Jurkat, Clone E6-1 (cell line): ENCODE results near the gene NNAT.

ENCODE experiments used
- DNase-seq: peaks from one replicate; pipeline ENCODE4 v3.0.0-alpha.2; 2011; ENCODE audit warnings: low read depth, low spot score
- H3K4me3 ChIP-seq: 2 replicates; pipeline ENCODE4 v1.5.1; 2011; ENCODE audit warnings: mild to moderate bottlenecking, low read length, control low read depth, moderate library complexity

The NNAT gene

GRCh38 chr20:37520419-37520955 is 563 bp upstream of the NNAT start:
- H3K4me3 ChIP-seq, result no peak overlapping the region
- DNase-seq, result no peak

- no peak for DNase-seq
- no peak overlapping the region for H3K4me3 ChIP-seq
These were observed 1.4 kb downstream of the NNAT start for GRCh38 chr20:37522260-37523011.

- DNase-seq, result no peak
These were observed 2.0 kb downstream of the NNAT start for GRCh38 chr20:37523012-37523391.

DNA sequence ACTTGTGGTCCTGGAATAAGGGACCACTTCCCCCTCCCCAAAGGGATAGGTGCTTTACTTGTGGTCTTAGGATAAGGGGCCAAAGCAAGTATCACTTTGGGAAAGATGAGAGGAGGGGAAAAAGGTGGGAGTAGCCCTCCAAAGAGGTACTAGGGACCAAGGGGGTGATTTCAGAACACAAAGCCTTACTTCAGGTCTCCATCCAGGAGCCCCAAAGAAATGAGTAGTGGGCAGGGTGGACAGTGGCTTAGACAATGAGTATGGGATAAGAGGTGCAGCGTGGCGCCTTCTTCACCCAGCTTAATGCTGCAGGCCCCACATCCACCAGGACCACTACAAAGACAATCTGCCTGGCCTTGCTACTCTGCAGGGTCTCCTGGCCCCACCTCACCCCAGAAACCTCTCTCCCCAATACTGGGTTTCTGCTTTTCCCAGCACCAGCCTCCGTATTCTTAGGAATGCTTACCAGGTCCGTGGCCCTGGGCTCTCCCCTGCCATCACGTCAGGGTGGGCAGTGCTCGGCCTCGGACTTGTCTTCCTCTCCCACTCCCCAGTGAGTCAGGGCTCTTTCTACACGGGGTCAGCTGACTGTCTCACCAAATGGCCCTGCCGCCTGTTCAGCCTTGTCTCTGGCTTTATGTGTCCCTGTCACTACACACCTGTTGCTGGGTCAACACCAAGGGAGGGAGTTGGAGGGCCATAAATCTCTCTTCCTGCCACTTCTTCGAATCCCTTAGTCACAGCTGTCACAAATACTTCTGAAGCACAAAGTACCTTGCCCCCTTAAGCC is 3.1 kb downstream of the NNAT start:
- no peak for DNase-seq
- H3K4me3 ChIP-seq, result no peak overlapping the region

More at GRCh38 chr20:37523012-37523391, 2.0 kb downstream of the NNAT start:
- H3K4me3 ChIP-seq, result no peak overlapping the region

GRCh38 chr20:37524859-37525708 is 4.0 kb downstream of the NNAT start:
- no peak for DNase-seq
- H3K4me3 ChIP-seq, result no peak overlapping the region

GRCh38 chr20:37525810-37526209 is 4.8 kb downstream of the NNAT start:
- H3K4me3 ChIP-seq, result no peak overlapping the region
- no peak for DNase-seq

GRCh38 chr20:37526238-37526838 is 5.3 kb downstream of the NNAT start:
- no peak for DNase-seq
- H3K4me3 ChIP-seq, result peak overlapping the region; percentile 92

GRCh38 chr20:37526839-37527637 is 6.0 kb downstream of the NNAT start:
- DNase-seq, result no peak
- H3K4me3 ChIP-seq, result peak overlapping the region; percentile 92

- H3K4me3 ChIP-seq, result peak within 1 kb of the TSS; percentile 92
- peak; percentile 80 for DNase-seq
These were observed 6.8 kb downstream of the NNAT start, which contains the start of gene BLCAP for GRCh38 chr20:37527638-37528445. Gene BLCAP, minus strand, starts transcription at chr20:37527876. Its CDS starts 8,702 bp downstream, at chr20:37519174.

DNA sequence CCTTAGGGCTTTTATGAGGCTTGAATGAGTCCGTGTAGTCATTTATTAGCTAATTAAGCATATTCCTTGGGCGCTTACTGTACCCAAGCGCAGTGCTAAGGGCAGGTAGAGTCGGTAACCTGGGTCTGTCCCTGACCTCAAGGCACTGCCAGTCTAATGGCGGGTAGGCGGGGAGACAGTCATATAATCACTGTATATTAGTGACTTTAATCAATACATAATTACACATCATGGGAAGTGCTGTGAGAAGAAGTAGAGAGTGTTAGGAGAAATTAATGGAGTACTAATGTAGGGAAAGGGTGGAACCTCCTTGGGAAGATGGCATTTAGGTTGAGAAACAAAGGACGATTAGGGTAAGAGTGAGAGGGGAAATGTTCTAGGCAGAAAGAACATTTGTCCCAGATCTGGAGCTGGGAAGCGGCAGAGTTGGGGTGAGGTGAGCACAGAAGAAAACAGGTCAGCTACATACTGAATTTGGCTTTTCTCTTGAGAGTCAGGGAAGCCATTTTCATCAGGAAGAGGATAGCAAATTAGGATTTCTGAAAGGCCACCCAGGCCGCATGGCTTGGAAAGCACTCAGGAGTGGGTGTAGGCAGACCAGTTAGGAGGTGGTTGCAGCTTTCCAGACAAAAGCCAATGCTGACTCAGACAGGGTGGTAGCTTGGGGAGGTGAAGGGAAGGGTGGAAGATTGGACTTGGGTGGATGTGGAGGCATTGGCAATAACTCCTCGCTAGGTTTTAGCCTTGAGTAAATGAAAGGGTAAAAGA is 7.6 kb downstream of the NNAT start:
- peak overlapping the region; percentile 92 for H3K4me3 ChIP-seq
- DNase-seq, result no peak

DNA sequence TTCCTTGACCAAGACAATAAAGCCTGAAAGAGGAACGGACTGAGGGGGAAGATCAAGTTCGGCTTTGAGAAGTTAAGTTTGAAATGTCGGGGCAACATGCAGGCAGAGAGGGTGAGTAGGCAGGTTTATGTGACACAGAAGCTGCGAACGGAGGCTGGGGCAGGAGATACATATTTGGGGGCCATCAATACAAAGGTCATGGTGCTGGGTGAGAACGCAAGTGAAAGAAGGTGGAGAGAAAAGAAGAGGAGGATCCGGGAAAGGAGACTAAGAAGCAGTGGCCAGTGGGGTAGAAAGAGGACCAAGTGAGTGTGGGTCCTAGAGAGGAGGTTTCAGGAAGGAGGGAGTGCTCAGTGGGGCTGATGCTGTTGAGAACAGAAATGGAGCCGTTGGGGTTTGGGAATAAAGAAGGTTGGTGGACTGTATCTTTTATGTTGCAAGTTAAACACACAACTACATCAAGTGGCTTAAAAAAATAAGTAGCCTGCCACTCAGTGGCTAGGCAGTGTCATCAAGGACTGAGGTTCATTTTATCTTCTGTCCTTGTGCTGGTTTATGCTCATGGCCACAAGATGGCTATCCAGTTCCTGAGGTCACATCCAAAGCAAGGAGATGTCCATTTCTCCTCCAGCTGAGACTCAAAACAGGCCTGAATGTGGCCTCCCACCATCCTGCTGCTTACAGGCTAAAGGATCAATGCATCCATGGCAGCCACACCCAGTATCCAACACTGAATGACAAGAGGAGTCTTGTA is 8.3 kb downstream of the NNAT start:
- H3K4me3 ChIP-seq, result no peak overlapping the region
- no peak for DNase-seq

GRCh38 chr20:37529968-37530600 is 9.0 kb downstream of the NNAT start:
- no peak overlapping the region for H3K4me3 ChIP-seq
- DNase-seq, result no peak

- no peak overlapping the region for H3K4me3 ChIP-seq
- DNase-seq, result no peak
These were observed 9.6 kb downstream of the NNAT start for GRCh38 chr20:37530696-37531095.

DNA sequence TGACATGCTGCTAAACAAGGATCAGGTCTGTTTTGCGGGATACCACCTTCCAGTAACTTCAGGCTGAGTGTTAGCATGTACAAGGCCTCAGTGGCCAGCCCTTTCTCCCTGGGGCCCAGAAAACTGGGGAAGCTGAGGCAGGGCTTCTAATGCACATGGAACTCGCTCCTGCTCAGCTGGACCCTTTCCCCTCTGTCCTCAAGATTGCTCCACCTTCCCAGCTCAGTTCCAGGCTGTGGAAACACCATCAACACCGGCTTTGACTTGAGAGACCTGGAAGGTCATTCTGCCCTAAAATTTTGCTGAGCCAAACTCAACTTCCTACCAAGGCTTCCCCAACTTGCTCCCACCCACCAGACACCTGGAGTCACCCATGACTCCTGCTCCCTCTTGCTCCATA is 10.8 kb downstream of the NNAT start:
- no peak for DNase-seq
- no peak overlapping the region for H3K4me3 ChIP-seq

- H3K4me3 ChIP-seq, result no peak overlapping the region
- DNase-seq, result no peak
These were observed 12.2 kb downstream of the NNAT start for GRCh38 chr20:37533154-37533715.
